Measurements from ENCODE around the gene MSI2.

DNA sequence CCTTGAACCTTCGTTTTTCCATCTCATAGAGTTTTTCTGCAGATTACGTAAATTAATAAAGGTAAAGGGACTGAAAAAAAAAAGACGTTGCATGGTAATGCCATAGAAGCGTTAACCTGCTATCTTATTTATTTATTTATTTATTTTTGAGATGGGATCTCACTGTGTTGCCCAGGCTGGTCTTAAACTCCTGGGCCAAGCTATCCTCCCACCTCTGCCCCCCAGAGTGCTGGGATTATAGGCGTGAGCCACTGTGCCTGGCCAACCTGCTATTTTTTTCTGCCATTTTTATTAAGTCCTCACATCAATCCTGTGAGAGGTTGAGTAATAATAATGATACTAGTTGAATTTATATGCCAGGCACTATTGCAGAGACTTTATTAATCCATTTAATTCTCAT lies 7.9 kb downstream of the MSI2 start:
- no peak for TF ChIP-seq POLR2AphosphoS5 (IDR thresholded peaks at IDR 0.05; ENCODE audit: borderline replicate concordance, low read depth, low read length)
- no peak for TF ChIP-seq EZH2 (IDR thresholded peaks at IDR 0.05)

Measured in SK-N-MC (cell line).